Neural cell (in vitro differentiated cells): ENCODE data around the gene EPB41. TPM values are rescaled to one million over a fixed set of nuclear protein-coding genes. Genes with fewer than 3 reads are reported as not detected.

ENCODE experiments used
- H2AFZ ChIP-seq: fragments of 200-600, 300-800 bp; sonication (generic), shearing (Covaris generic); 2 replicates; pipeline ENCODE4 v1.6.0; 2014; ENCODE audit warnings: low read depth, mild to moderate bottlenecking, antibody characterized with exemption, low read length, moderate library complexity
- H3F3A ChIP-seq: fragments of 200-600 bp; shearing (Covaris generic); 2 replicates; pipeline ENCODE4 v1.6.1; 2016; ENCODE audit warnings: mild to moderate bottlenecking, moderate library complexity, mixed read lengths, antibody characterized with exemption, low read length; ENCODE audit not compliant: insufficient read depth, poor library complexity, severe bottlenecking
- H3K27ac ChIP-seq: fragments of 200-600, 300-800 bp; sonication (generic), shearing (Covaris generic); 2 replicates; pipeline ENCODE4 v1.5.1; 2014; ENCODE audit warnings: mild to moderate bottlenecking, low read length, moderate library complexity
- H3K27me3 ChIP-seq: fragments of 300-800, 200-600 bp; sonication (generic), shearing (Covaris generic); 2 replicates; pipeline ENCODE4 v1.6.0; 2014; ENCODE audit warnings: mild to moderate bottlenecking, low read depth, low read length, moderate library complexity; ENCODE audit not compliant: insufficient read depth
- H3K36me3 ChIP-seq: fragments of 300-800, 200-600 bp; sonication (generic), shearing (Covaris generic); 2 replicates; pipeline ENCODE4 v1.5.1; 2014; ENCODE audit warnings: mild to moderate bottlenecking, antibody characterized with exemption, low read length, moderate library complexity; ENCODE audit not compliant: insufficient read depth
- H3K4me2 ChIP-seq: fragments of 300-800, 200-600 bp; sonication (generic), shearing (Covaris generic); 2 replicates; pipeline ENCODE4 v1.6.0; 2014; ENCODE audit warnings: mild to moderate bottlenecking, low read length
- H3K4me3 ChIP-seq: fragments of 300-800, 200-600 bp; sonication (generic), shearing (Covaris generic); 2 replicates; pipeline ENCODE4 v1.5.1; 2014; ENCODE audit warnings: mild to moderate bottlenecking, low read length, moderate library complexity
- H3K79me2 ChIP-seq: fragments of 200-600 bp; shearing (Covaris generic); replicated peaks from 2 replicates; pipeline ENCODE4 v1.6.0; 2014; ENCODE audit warnings: mild to moderate bottlenecking, low read length, moderate library complexity; ENCODE audit not compliant: insufficient read depth
- H3K9ac ChIP-seq: fragments of 300-800, 200-600 bp; sonication (generic), shearing (Covaris generic); 2 replicates; pipeline ENCODE4 v1.6.1; 2016; ENCODE audit warnings: mild to moderate bottlenecking, low read length, mixed read lengths
- H3K9me2 ChIP-seq: fragments of 200-600 bp; shearing (Covaris generic); 2 replicates; pipeline ENCODE4 v1.6.1; 2016; ENCODE audit warnings: mild to moderate bottlenecking, low read length, mixed read lengths; ENCODE audit not compliant: insufficient read depth
- H3K9me3 ChIP-seq: fragments of 200-600, 300-800 bp; sonication (generic), shearing (Covaris generic); 2 replicates; pipeline ENCODE4 v1.6.1; 2016; ENCODE audit warnings: mild to moderate bottlenecking, mixed run types, low read length, moderate library complexity, mixed read lengths
- H4K20me1 ChIP-seq: fragments of 200-600 bp; shearing (Covaris generic); 2 replicates; pipeline ENCODE4 v1.6.1; 2016; ENCODE audit warnings: mild to moderate bottlenecking, mixed run types; ENCODE audit not compliant: insufficient read depth
- CTCF ChIP-seq: fragments of 450-650 bp; IDR thresholded peaks from 2 replicates; pipeline ENCODE4 v1.5.1; 2014; ENCODE audit warnings: antibody characterized with exemption, mild to moderate bottlenecking, moderate library complexity; ENCODE audit not compliant: poor library complexity, severe bottlenecking
- EZH2 ChIP-seq: fragments of 200-600, 300-800 bp; shearing (Covaris generic), sonication (generic); IDR thresholded peaks from 2 replicates; pipeline ENCODE4 v1.6.1; 2014; ENCODE audit warnings: antibody characterized with exemption, low read length, borderline replicate concordance, mild to moderate bottlenecking; ENCODE audit not compliant: insufficient read depth, poor library complexity, severe bottlenecking
- MXI1 ChIP-seq: fragments of 450-650 bp; conservative IDR thresholded peaks from 2 replicates; pipeline ENCODE4 v1.6.1; 2014; ENCODE audit warnings: antibody characterized with exemption, mild to moderate bottlenecking; ENCODE audit not compliant: poor library complexity, severe bottlenecking
- POLR2AphosphoS5 ChIP-seq: IDR thresholded peaks from 2 replicates; pipeline ENCODE4 v1.6.1; 2012
- RAD21 ChIP-seq: fragments of 450-650 bp; conservative IDR thresholded peaks from 2 replicates; pipeline ENCODE4 v1.6.1; 2014; ENCODE audit warnings: antibody characterized with exemption, mild to moderate bottlenecking, moderate library complexity
- REST ChIP-seq: IDR thresholded peaks from 2 replicates; pipeline ENCODE4 v1.6.1; 2012; ENCODE audit warnings: borderline replicate concordance
- SMC3 ChIP-seq: fragments of 450-650 bp; conservative IDR thresholded peaks from 2 replicates; pipeline ENCODE4 v1.6.1; 2014; ENCODE audit warnings: antibody characterized with exemption, mild to moderate bottlenecking, moderate library complexity; ENCODE audit not compliant: poor library complexity
- TAF1 ChIP-seq: IDR thresholded peaks from 2 replicates; pipeline ENCODE4 v1.6.1; 2012; ENCODE audit warnings: low read depth
- polyA plus RNA-seq: library from polyadenylated mRNA; depleted of rRNA; stranded (reverse); fragments of >200 nt; gene quantifications from 2 replicates; pipeline ENCODE4 v1.2.3, GENCODE V29; 2014

The EPB41 gene
- polyA plus RNA-seq, 1 donor from 2014 or later: 62.0 TPM

GRCh38 chr1:29144178-29144577 is 229.8 kb downstream of the EPB41 start:
- no peak overlapping the region for H2AFZ ChIP-seq
- no peaks in the 10 kb centered on the region for H3F3A ChIP-seq
- no peaks in the 10 kb centered on the region for H3K27me3 ChIP-seq
- H3K4me2 ChIP-seq: no peak overlapping the region
- H3K4me3 ChIP-seq: no peak overlapping the region
- H3K79me2 ChIP-seq: no peaks in the 10 kb centered on the region
- no peaks in the 10 kb centered on the region for H3K9me2 ChIP-seq
- H3K27ac ChIP-seq: no peak overlapping the region
- no peaks in the 10 kb centered on the region for H3K9me3 ChIP-seq
- H4K20me1 ChIP-seq: no peaks in the 10 kb centered on the region
- H3K9ac ChIP-seq: no peak overlapping the region
- TF ChIP-seq TAF1: no peak
- no peak for TF ChIP-seq REST
- TF ChIP-seq RAD21: no peak
- no peak for TF ChIP-seq CTCF
- TF ChIP-seq SMC3: no peak
- H3K36me3 ChIP-seq: peaks cover 4% of the 10 kb centered on the region

- Histone ChIP-seq H3K9ac (no peak overlapping the region), H3F3A (no peaks in the 10 kb centered on the region), H4K20me1 (no peaks in the 10 kb centered on the region), H3K79me2 (no peaks in the 10 kb centered on the region), H3K4me3 (no peak overlapping the region), H3K4me2 (no peak overlapping the region), H3K9me3 (no peaks in the 10 kb centered on the region), H3K9me2 (no peaks in the 10 kb centered on the region), H3K27me3 (no peaks in the 10 kb centered on the region), H3K36me3 (peaks cover 8% of the 10 kb centered on the region), H3K27ac (no peak overlapping the region), H2AFZ (no peak overlapping the region)
- peak; percentile 10 for TF ChIP-seq POLR2AphosphoS5
- no peak for TF ChIP-seq RAD21
Observed at GRCh38 chr1:29145739-29146437, 231.5 kb downstream of the EPB41 start.

- peaks cover 10% of the 10 kb centered on the region for H3K36me3 ChIP-seq
- TF ChIP-seq TAF1: no peak
- no peak for TF ChIP-seq SMC3
- TF ChIP-seq EZH2: no peak
- TF ChIP-seq MXI1: no peak
- no peak for TF ChIP-seq POLR2AphosphoS5
- TF ChIP-seq REST: no peak
- TF ChIP-seq CTCF: no peak
- no peak for TF ChIP-seq RAD21
Observed at GRCh38 chr1:29148656-29149491, 234.5 kb downstream of the EPB41 start.

More at GRCh38 chr1:29148656-29149491, 234.5 kb downstream of the EPB41 start:
- Histone ChIP-seq H3F3A (no peaks in the 10 kb centered on the region), H3K9ac (no peak overlapping the region), H4K20me1 (no peaks in the 10 kb centered on the region), H3K4me3 (no peak overlapping the region), H3K4me2 (no peak overlapping the region), H3K27ac (no peak overlapping the region), H3K27me3 (no peaks in the 10 kb centered on the region), H3K9me3 (no peaks in the 10 kb centered on the region), H3K79me2 (no peaks in the 10 kb centered on the region), H3K9me2 (no peaks in the 10 kb centered on the region), H2AFZ (no peak overlapping the region)
